Subcutaneous adipose tissue (tissue), 4 donors: Measurements from ENCODE around the gene CSNK1D. TPM values are rescaled to one million over a fixed set of nuclear protein-coding genes. Genes with fewer than 3 reads are reported as not detected.

Experiments
- total RNA-seq, 4 donors: library from RNA; depleted of rRNA; stranded (reverse); fragments of >200 nt; gene quantifications; one replicate each; pipeline ENCODE4 v1.1.0, GENCODE V29; 2016
- TF ChIP-seq, protein P1 (sequence below): fragments of 450-650 bp; IDR thresholded peaks from one replicate; pipeline ENCODE4 v1.5.1; 2016; ENCODE audit warnings: low read depth, mild to moderate bottlenecking, control low read depth, antibody characterized with exemption, moderate library complexity

CSNK1D gene
- total RNA-seq, 4 donors from 2014 or later = 55.1 to 139 (median 64.5) TPM

DNA sequence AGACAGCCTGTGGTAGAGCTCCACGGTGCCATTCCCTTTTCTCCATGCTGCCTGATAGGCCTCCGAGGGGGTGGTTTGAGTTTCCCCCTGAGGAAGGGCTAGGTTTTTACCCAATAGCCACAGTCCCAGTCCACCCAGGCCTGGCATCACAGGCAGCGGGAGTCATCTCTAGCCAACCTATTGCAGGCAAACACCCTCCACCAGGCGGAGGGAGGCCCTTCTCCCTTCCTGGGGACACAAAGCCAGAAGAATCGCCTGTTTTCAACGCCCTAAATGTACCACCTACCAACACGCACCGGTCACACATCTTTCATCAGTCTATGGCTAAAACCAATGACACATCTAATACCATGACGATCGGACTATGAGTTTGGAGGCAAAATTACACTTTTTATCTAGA is 7.4 kb downstream of the CSNK1D start:
- TF ChIP-seq, protein P1, sequence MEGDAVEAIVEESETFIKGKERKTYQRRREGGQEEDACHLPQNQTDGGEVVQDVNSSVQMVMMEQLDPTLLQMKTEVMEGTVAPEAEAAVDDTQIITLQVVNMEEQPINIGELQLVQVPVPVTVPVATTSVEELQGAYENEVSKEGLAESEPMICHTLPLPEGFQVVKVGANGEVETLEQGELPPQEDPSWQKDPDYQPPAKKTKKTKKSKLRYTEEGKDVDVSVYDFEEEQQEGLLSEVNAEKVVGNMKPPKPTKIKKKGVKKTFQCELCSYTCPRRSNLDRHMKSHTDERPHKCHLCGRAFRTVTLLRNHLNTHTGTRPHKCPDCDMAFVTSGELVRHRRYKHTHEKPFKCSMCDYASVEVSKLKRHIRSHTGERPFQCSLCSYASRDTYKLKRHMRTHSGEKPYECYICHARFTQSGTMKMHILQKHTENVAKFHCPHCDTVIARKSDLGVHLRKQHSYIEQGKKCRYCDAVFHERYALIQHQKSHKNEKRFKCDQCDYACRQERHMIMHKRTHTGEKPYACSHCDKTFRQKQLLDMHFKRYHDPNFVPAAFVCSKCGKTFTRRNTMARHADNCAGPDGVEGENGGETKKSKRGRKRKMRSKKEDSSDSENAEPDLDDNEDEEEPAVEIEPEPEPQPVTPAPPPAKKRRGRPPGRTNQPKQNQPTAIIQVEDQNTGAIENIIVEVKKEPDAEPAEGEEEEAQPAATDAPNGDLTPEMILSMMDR = no peak

DNA sequence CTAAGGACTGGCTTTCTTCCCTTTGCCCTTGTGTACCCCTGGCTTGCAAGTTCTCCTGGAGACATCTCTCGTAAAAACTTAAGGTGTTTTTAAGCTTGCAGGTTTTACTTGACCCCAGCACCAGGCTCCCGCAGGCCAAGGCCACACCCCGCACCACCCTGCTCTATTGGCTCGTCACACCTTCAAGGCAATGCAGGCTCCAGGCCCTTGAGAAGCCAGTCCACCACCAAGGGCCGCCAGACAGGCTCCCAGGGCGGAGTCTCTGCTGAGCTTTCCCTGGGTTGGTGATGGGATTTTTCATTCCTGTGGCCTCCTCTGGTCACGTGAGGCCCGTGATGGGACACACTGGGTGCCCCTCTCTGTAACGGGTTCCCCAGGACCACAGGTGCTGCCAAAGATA is 9.9 kb downstream of the CSNK1D start:
- TF ChIP-seq, protein P1 = no peak

DNA sequence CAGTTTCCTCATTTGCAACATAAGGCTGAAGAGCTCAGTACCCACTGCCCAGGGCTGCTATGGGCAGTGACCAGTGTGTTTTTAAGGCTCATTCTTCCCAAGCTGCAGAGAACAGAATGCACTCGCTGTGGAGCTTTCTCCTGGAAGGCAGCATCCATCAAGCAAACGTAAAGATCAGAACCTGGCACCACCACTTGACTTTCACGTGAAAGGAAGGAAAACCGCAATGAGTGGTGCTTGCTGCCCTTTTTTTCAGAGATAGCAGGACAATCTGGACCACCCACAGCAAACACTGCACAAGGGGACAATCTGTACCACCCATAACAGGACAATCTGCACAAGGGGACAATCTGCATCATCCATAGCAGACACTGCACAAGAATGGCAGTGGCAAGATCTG is 11.2 kb downstream of the CSNK1D start:
- TF ChIP-seq, protein P1 = no peak

DNA sequence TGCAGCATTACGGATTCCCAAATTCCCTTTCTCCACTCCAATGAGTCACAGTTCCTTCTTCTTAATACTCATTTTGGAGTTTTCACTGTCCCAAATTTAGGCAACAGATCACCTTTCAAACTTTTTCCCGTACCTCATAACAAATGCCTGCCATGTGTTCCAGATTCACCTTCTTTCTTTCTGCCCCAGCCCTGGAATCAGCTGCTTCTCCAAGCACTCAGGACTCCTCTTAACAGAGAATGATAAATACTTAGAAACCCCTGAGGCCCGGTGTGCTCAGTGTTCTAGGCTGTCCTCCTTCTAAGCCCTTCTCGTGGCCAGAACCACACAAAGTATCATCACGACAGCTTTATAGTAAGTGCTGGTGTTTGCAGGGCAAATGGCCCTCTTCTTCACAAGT is 14.9 kb downstream of the CSNK1D start:
- TF ChIP-seq, protein P1 = no peak

DNA sequence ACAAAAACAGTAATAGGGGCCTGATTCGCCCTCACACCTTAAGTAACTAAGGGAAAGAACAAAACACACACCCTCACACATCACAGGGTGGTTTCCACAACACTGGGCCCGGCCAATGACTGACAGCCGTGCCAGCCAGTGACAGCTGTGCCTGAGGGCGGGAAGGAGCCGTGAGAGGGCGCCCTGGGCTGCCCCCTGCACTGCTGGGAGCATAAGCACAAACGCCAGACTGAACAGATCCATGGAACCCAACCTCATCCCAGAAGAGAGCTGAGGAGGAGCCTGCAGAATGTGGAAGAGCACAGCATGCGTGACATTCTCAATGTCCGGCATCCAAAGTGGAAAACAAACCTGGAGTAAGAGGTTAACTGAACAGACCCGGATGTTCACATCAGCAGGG is 16.0 kb downstream of the CSNK1D start:
- TF ChIP-seq, protein P1 = no peak

DNA sequence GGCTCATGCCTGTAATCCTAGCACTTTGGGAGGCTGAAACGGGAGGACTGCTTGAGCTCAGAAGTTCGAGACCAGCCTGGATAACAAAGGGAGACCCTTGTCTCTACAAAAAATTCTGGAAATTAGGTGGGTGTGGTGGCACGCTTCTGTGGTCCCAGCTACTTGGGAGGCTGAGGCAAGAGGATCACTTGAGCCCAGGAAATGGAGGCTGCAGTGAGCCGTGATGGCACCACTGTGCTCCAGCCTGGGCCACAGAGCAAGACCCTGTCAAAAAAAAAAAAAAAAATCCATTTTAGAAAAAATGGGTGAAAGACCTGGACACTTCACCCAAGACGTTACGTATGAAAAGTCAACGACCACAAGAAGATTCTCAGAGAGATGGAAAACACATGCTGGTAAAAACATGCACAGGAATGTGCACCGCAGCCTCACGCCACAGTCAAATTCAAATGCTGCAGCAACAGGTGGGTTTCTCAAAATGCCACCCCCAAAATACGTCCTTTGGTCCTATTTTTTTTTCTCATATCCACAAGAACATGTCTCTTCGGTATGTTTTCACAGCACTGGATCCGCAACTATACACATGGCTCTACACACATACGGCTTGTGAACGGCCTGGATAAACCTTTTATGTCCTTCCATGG is 17.1 kb downstream of the CSNK1D start:
- TF ChIP-seq, protein P1 = no peak

DNA sequence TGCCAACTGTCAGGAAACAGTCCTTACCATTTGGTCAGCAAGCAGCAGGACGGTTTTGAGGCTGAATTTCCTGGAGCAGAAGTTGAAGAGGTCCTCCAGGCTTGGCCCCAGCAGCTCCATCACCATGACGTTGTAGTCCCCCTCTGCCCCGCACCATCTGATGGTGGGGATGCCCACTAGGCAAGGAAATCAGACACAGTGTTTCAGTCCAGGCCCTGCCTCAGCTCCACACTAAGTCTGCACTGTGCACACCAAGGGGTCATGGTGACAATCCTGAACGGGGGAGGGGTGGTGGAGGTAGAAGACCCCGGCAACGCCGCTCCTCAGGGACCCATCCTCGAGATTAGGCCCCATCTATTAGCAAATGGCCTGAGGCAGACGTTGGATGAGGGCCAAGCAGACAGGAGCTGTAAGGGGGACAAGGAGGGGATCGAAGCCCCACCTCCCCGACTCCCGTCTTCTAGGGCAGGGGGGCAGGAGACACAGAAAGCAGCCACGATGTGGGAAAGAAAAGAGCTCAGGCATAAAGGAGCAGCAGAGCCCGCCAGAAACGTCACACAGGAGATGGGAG is 18.0 kb downstream of the CSNK1D start:
- TF ChIP-seq, protein P1 = no peak
